OCI-LY3 (cell line): ENCODE measurements around the gene SAMM50.

Experiments used
- CTCF ChIP-seq: fragments of 200-600, 300-600 bp; sonication (generic); IDR thresholded peaks from 2 replicates; pipeline ENCODE4 v1.5.1; 2014; ENCODE audit warnings: antibody characterized with exemption, low read length, low read depth
- EZH2phosphoT487 ChIP-seq: fragments of 200-600 bp; shearing (Covaris generic); IDR thresholded peaks from 2 replicates; pipeline ENCODE4 v1.6.1; 2018; ENCODE audit warnings: antibody characterized with exemption, mixed run types, low read depth

GRCh38 chr22:44019846-44020245, 64.6 kb downstream of the SAMM50 start:
- no peak for TF ChIP-seq CTCF
- no peak for TF ChIP-seq EZH2phosphoT487
